DMS153 treated with DMSO at 0.1 percent for 48 hours (cell line): ENCODE data around the gene EIF2D.
"Not testable (repeated sequence)": the region's sequence is repeated elsewhere in the genome, so short reads cannot be mapped to it uniquely, and the experiment has no call there.

Experiments used
- DNase-seq: peaks from one replicate; lab custom pipeline; 2025; ENCODE audit not compliant: unreplicated experiment; lab: John Stamatoyannopoulos, UW

EIF2D gene

GRCh38 chr1:206587904-206588303, 24.4 kb downstream of the EIF2D start:
- DNase-seq: no peak

DNA sequence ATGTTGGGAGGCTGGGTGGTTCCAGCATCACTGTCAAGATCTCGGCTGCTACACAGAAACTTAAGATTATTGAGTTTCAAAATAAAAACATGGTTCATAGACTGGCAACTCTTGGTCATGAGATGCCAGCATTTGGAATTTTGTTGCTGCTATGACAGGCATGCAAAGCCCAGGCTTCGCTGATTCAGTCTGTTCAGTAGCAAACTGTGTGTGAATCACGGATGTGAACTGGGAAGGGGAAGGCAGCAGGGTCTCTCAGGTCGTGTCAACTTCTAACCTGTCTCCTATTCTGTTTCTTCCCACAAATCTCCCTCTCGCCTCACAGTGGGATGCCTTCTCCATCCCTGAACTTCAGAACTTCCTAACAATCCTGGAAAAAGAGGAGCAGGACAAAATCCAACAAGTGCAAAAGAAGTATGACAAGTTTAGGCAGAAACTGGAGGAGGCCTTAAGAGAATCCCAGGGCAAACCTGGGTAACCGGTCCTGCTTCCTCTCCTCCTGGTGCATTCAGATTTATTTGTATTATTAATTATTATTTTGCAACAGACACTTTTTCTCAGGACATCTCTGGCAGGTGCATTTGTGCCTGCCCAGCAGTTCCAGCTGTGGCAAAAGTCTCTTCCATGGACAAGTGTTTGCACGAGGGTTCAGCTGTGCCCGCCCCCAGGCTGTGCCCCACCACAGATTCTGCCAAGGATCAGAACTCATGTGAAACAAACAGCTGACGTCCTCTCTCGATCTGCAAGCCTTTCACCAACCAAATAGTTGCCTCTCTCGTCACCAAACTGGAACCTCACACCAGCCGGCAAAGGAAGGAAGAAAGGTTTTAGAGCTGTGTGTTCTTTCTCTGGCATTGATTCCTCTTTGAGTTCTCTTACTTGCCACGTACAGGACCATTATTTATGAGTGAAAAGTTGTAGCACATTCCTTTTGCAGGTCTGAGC, 25.5 kb downstream of the EIF2D start:
- DNase-seq: no peak

DNA sequence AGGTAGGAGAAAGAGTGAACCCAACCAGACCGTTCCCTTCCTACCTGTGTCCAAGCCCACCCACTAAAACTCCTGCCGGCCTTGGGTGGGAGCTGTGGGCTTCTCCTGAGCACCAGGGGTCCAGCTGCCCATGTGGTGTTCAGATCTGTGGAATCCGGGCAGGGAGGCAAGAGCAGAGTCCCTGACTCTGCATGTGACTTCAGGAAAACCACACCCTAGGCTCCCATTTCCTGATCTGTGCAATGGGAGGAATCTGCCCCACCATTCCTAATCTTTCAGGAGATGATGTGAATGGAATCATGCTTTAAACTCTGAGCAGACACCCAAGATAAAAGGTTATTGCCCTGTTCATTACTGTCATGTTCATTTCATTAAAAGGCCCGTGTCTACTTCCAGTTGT, 27.6 kb downstream of the EIF2D start:
- DNase-seq: no peak

DNA sequence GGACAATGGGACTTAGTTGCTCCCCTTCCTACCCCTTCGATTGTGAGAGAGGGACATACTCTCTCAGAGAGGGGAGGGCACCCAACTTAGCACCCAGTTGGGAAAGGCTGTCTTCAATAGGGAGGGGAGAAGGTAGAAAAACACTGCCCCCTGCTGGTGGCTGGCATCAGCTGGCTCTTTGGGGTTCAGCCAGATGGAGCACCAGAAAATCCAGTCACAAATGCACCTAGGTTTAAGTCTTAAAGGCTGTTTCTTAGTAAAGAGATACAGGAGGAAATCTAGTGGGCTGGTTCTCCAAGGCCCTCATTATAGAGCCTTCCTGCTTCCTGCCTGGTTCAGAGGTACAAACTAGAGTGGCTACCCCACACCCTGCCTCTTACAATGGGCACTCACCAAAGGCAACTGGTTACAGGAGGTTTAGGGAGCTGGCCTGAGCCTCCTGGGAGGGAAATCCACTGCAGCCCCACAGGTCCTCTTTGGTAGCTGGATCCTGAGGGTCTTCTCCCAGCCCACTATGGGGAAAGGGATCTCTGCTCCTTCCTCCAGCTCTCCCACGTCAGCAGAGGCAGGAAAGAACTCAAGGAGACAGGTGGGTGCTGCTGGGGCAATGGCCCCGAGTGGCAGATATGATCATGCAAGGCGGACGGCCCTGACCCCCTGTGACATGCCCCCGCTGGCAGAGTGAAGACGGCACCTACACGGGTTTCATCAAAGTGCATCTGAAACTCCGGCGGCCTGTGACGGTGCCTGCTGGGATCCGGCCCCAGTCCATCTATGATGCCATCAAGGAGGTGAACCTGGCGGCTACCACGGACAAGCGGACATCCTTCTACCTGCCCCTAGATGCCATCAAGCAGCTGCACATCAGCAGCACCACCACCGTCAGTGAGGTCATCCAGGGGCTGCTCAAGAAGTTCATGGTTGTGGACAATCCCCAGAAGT, 28.3 kb downstream of the EIF2D start:
- DNase-seq: peak; percentile 73

DNA sequence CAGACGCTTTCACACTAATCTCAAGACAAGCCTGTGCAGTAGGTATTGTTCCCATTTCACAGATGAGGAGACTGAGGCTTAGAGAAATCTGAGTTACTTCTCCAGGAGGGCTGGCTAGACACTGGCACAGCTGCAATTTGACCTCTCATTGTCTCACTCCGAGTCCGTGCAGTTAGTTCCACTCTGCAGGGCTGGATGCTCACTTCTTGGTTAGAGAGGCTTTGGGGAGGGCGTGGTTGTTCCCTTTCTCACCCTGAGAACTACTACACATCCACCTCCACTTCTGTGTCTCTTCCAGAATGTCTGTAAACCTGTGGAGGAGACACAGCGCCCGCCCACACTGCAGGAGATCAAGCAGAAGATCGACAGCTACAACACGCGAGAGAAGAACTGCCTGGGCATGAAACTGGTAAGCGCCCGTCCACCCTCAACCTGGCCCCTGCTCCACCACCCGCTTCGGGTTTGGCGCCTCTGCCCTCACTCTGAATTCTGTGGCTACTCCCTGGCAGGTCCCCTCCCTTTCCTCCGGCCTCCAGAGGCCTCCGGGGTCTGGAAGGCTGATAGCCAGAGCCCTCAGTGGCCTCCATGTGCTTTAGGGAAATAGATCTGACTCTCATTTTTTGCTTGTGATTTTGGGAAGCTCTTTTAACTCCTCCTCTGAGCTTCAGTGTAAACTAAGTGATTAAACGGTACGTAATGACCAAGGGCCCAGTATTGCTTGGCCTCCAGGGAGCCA, 29.1 kb downstream of the EIF2D start:
- no peak for DNase-seq

GRCh38 chr1:206582537-206582936, 29.7 kb downstream of the EIF2D start:
- no peak for DNase-seq

DNA sequence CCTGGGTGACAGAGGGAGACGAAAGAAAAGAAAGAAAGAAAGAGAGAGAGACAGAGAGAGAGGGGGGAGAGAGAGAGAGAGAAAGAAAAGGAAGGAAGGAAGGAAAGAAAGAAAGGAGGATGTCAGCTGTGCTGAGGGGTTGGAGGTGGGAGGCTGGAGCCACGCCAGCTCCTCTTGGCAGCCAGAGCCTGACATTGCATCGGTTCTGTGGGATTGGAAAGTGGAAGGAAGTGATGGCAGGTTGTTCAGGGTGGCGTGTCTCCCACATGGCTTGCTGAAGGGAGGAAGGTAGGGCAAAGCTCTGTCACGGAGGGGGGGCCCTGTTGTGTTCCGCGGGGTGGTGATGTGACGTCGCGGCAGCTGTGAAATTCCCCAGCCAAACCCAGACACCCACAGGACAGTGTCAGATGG, 30.7 kb downstream of the EIF2D start:
- no peak for DNase-seq

DNA sequence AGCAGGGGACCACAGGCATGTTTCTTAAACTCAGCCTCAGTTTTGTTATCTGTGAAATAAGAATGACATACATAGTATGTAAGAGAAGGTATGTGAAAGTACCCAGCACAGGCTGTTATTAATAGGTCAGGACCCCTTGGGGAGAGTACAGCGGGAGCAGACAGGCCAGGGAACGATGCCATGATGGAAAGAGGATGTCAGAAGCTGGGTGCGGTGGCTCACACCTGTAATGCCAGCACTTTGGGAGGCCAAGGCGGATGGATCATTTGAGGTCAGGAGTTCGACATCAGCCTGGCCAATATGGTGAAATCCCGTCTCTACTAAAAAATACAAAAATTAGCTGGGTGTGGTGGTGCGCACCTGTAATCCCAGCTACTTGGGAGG, 31.2 kb downstream of the EIF2D start:
- not testable (repeated sequence) for DNase-seq

- no peak for DNase-seq
Observed at GRCh38 chr1:206580438-206581113, 31.7 kb downstream of the EIF2D start.

DNA sequence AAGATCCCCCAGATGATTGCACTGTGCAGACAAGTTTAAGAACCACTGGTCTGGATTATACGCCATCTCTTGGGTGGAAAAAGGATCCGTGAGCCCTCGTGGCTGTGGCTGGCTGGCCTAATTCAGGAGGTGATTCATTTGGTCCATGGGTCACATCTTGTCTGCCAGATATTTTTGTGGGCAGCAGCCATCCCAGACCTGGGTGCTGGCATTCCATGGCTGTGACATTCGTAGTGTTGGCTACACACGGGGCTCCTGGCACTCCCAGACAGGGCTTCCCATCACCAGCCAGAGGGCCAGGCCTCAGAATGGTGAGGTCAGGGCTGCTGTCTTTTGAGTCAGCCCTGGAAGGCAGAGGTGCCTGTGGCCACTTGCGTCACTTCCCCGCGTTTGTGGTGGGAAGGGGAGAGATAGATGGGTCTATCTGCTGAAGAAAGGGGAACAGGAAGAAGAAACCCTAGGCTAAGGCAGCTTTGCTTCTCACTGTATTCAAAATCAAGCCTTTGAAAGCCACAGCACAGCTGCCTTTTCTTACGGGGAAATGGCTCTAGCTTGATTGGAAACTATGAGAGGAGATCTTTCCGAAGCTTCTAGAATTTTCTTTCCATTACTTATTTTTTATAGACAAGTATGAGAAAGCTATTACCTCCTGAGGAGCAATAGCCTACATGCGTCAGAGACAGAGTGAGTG, 32.4 kb downstream of the EIF2D start:
- no peak for DNase-seq

- no peak for DNase-seq
Observed at GRCh38 chr1:206578978-206579374, 33.3 kb downstream of the EIF2D start.

DNA sequence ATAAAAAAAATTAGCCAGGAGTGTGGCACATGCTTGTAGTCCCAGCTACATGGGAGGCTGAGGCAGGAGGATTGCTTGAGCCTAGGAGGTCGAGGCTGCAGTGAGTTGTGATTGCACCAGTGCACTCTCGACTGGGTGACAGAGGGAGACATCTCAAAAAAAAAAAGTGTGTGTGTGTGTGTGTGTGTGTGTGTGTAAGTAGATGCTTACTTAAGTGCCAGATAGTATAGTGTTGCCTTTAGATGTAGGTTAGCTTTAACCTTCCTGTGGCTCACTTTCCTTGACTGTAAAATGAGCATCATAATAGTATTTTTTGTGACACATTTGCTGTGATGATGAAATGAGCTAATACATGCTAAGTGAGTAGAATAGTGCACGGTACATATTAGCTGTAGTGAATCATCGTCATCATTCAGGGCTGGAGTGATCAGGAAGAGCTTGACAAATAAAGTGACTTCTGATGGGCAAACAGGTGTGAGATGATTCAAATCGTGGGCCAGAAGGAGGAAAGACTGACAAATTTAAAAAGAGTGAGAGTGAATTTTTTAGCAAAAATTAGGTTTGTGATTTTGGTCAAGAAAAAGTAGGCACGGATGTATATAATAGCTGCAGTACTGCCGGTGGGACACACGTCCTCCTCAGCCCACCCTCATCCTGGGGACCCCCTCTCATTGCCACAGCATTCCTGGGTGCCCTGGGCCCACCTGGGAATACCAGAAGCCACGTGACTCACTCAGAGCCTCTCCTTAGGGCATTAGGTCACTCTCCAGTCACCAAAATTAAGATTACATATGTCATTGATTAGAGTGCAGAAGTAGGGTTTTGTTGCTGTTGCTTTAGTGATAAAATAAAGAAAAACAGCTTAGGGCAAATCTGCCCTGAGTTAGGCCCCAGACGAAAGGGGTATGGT, 33.9 kb downstream of the EIF2D start:
- DNase-seq: no peak

DNA sequence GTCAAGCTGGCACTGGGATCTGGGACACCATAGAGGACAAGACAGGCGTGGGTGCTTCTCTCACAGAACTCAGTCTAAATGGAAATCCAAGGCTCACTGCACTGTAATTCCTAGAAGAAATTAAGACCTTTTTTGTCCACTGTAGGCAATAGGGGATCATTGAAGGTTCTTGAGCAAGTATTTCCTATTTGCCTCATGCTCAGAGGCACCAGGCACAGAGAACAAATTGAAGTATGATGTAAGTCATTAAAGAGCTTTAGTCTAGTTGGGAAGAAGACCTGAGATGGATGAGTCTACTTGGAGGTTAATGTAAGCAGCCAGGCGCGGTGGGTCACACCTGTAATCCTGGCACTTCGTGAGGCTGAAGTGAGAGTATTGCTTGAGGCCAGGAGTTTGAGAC, 34.6 kb downstream of the EIF2D start:
- no peak for DNase-seq

DNA sequence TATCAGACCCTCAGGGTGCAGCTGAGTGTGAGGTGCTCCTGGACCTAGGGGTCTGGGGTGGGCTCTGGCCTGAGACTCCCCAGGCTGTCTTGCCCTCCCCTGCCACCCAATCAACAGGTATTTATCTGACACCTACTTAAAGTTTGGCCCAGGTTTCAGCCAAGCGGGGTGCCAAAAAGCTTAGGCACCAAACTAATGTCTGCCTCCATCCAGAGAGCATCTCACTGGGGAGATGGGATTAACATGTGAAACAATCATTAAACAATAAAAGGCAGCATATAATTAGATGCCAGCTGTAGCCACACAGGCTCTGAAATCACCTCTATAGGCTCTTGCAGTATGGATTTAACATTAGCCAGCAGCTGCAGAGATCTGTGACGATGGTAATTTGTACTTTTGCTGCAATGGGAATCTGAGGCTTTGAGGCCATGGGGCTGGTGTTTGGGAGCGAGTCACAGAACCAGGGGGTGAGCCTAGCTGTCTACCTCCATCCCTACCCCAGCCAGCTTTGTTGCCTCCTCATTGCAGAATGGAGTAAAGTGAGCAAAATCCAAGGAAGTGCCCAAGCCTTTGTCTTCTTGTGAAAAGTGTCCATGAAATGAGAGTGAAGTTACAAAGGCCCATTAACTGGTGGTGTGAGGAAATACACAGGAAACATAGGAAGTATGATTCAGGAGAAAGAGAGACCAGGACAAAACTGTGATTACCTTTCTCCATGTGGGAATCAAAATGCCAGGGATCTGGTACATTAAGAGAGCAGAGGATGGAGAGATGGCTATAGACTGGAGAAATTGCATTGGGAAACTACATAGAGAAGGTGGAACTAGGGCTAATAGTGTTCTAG, 36.1 kb downstream of the EIF2D start:
- DNase-seq: no peak

DNA sequence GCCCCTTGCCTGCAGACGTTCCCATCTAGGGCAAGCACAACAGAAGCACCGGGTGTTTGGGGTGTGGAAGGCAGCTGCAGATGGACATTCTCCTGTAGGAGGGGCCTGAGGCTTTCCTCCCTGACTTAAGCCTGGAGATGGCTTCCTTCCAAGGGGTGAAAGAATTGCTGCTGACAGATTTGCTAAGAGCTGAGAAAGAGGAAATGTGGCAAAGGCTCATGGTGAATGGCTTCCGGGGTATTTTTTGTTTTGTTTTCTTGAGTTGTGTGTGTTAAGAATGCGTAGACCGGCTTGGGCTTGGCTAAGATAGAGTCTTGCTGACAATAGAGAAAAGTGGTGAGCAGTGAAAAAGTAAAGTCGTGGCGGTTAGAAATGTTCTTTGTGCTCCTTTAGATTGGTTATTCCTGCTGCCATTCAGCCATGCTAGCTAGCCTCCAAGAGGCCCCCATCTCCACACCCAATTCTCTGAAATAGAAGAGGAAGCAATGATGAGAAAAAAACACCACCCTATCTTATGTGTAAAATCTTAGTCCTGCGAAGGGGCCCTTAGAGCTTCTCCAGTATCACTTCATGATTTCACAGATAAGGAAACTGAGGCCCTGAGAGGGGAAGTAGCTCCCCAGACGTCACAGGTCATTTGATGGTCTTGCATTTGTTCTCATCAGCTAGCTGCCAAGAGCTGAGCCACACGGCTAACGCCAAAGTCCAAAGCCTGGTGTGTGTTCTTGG, 36.9 kb downstream of the EIF2D start:
- DNase-seq: no peak

GRCh38 chr1:206573762-206574161, 38.5 kb downstream of the EIF2D start:
- no peak for DNase-seq

- no peak for DNase-seq
Observed at GRCh38 chr1:206573319-206573718, 38.9 kb downstream of the EIF2D start.
